Left ventricle myocardium superior (tissue), 1 donor: ENCODE data around the gene LRRC32. TPM values are rescaled to one million over a fixed set of nuclear protein-coding genes. Genes with fewer than 3 reads are reported as not detected.

Experiments
- ATAC-seq: fragments of 200-7000 bp; cut with Tn5 transposase; one replicate; pipeline ENCODE4 v1.9.1; 2020; ENCODE audit warnings: mild to moderate bottlenecking, moderate library complexity
- DNase-seq: peaks from one replicate; pipeline ENCODE4 v3.0.0-alpha.2; 2020
- intact Hi-C: fragments of 100-400 bp; cut with micrococcal nuclease; formaldehyde crosslinking; loops from one replicate; pipeline ENCODE4 v1.11.0; 2022
- total RNA-seq: library from RNA; stranded (reverse); fragmentation: NEBNext Ultra II Directional; extraction: Animal tissue kit (Norgen Biotek cat#: 25700); gene quantifications from one replicate; pipeline ENCODE4 v1.2.1, GENCODE V29; 2021
- donor health status: DM: no; HTN: yes; CAD: no; lungs with severe emphysema.

The LRRC32 gene
- total RNA-seq, 1 donor from 2014 or later, result 30.8 TPM

- DNase-seq (no peak), ATAC-seq (peak; percentile 27)
- intact Hi-C loops, result no loop called here
Measured at GRCh38 chr11:76701294-76702040, 30.9 kb upstream of the LRRC32 start.

GRCh38 chr11:76700177-76701100 lies 29.9 kb upstream of the LRRC32 start:
- intact Hi-C loops, result no loop called here
- no peak for DNase-seq
- no peak for ATAC-seq

GRCh38 chr11:76699451-76700091 lies 29.0 kb upstream of the LRRC32 start:
- no peak for ATAC-seq
- DNase-seq, result peak; percentile 3
- intact Hi-C loops, result no loop called here

- no peak for ATAC-seq
- intact Hi-C loops, result no loop called here
- peak; percentile 18 for DNase-seq
Measured at GRCh38 chr11:76698321-76699043, 27.9 kb upstream of the LRRC32 start.

DNA sequence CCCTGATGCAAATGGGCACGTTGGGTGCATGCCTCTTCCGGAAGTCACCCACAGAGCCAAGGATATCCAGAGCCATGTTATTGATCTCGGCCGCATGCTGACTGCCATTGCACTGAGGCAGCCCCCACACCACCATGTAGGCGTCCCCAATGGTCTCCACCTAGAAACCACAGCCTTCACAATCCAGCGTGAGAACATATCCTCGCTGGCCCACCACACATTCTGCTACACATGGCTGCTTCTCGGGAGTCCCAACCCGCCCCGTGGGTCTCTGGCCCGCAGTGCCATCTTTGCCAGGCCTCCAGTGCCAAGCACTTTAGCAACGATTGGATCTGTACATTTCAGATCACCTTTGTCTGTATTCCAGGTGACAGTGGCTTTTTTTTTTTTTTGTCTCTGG lies 26.2 kb upstream of the LRRC32 start:
- DNase-seq (peak; percentile 3), ATAC-seq (no peak)
- intact Hi-C loops, result no loop called here

DNA sequence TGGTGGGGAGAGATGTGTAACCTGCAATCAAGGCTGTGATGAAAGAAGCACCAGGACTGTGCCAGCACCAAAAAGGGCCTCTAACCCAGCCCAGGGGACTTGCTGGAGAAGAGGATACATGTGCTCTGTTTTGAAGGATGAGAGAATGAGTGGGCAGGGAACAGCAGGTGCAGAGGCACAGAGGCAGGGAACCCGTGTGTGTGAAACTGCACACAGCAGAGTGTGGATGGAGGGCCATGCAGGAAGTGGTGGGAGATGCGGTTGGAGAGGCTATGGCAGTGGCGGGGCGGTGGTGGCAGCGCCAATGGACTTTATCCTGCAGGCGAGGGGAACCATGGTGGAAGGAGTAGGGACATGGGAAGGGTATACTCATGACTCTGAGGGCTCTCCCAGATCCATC lies 25.2 kb upstream of the LRRC32 start:
- intact Hi-C loops, result no loop called here
- ATAC-seq (no peak), DNase-seq (peak; percentile 12)

- intact Hi-C loops, result no loop called here
- ATAC-seq, result no peak
- DNase-seq, result peak; percentile 24
Measured at GRCh38 chr11:76695133-76695532, 24.6 kb upstream of the LRRC32 start.

- no peak for ATAC-seq
- DNase-seq, result no peak
- intact Hi-C loops, result no loop called here
Measured at GRCh38 chr11:76694664-76695063, 24.1 kb upstream of the LRRC32 start.

DNA sequence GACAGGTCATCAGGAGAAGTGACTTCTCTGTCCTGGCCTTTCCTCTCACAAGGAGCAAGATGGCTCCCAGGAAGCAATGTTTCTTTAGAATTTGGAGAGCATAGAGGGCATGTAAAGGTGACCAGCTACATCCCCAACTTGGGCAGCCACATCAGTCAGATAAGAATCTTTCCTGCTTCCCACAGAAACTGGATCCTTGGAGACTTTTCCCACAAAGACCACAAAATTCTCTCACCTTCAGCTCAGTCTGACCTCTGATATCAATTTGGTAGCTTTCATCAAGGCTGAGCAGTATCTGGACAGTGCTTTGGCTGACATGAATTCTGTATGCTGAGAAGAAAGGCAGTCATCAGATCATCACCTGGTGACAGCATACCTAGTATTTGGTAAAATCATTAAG lies 23.3 kb upstream of the LRRC32 start:
- DNase-seq (no peak), ATAC-seq (no peak)
- intact Hi-C loops, result no loop called here

DNA sequence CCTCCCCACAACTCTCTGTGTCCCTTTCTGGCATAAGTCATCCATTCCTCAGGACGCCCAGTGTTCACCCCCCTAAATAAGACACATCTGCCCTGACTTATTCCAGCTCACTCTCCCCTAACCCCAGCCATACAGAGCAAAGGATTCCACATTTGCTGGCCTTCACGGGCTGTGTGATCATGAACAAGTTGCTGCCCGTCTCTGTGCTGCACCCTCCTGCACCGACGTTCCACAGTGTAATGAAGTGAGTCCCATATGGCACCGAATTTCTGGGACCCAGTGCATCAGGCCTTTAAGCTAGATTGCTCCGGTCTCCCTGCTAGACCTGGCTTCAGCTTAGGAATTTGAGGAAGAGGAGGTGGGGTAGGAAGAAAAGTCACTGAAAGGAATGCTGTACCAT lies 22.4 kb upstream of the LRRC32 start:
- ATAC-seq (no peak), DNase-seq (peak; percentile 5)
- intact Hi-C loops, result no loop called here

DNA sequence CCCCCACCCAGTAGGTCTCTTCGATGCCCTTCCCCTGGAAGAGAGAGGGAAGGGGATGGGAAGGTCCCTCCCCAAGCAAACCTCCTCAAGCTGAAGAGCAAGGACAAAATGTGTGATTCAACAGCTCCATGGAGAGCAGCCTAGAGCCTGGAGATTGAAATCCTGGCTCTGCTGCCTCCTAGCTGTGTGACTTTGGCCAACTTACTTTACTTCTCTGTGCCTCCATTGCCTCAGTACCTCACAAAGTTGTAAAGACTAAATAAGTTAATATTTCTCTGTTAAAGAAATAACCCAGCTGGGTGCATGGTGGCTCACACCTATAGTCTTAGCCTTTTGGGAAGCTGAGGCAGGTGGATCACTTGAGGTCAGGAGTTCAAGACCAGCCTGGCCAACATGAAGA lies 21.1 kb upstream of the LRRC32 start:
- intact Hi-C loops, result no loop called here
- ATAC-seq (no peak), DNase-seq (no peak)

DNA sequence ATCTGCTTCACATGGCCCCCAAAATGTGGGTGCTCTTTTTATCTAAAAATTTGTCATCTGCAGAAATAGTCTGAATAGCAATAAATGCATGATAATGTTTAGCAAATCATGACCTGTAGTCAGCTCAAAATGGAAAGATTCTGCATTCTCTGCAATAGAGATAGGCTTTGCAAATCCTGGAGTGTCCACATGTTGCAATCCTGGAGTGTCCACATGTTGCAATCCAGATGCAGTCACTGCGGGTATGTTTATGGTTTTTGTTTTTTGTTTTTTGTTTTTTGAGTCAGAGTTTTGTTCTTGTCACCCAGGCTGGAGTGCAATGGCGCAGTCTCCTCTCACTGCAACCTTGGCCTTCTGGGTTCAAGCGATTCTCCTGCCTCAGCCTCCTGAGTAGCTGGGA lies 20.2 kb upstream of the LRRC32 start:
- intact Hi-C loops, result no loop called here
- no peak for ATAC-seq

GRCh38 chr11:76689313-76690260 lies 19.0 kb upstream of the LRRC32 start:
- ATAC-seq (no peak), DNase-seq (no peak)
- intact Hi-C loops, result no loop called here

More for the DNA sequence above, 20.2 kb upstream of the LRRC32 start:
- no peak for DNase-seq

- no peak for ATAC-seq
- intact Hi-C loops, result no loop called here
- no peak for DNase-seq
Measured at GRCh38 chr11:76688146-76688545, 17.6 kb upstream of the LRRC32 start.

GRCh38 chr11:76686261-76687079 lies 15.9 kb upstream of the LRRC32 start:
- ATAC-seq, result no peak
- no peak for DNase-seq
- intact Hi-C loops, result no loop called here

GRCh38 chr11:76685831-76686230 lies 15.3 kb upstream of the LRRC32 start:
- intact Hi-C loops, result no loop called here
- ATAC-seq (no peak), DNase-seq (no peak)

- intact Hi-C loops, result no loop called here
- DNase-seq, result no peak
- no peak for ATAC-seq
Measured at GRCh38 chr11:76685237-76685636, 14.7 kb upstream of the LRRC32 start.
